CD4-positive, alpha-beta T cell treated with Interferon alpha-2 for 1 hour (primary cell): ENCODE data around the gene RNF181.
"Not testable (repeated sequence)": the region's sequence is repeated elsewhere in the genome, so short reads cannot be mapped to it uniquely, and the experiment has no call there.

Experiments
- DNase-seq, 2 donors: peaks; one replicate each; pipeline ENCODE4 v3.0.0-alpha.2; 2020 to 2022

Gene RNF181

GRCh38 chr2:85617723-85618122 lies 22.2 kb downstream of the RNF181 start:
- DNase-seq, result not testable (repeated sequence)

- no peak for DNase-seq
Observed at GRCh38 chr2:85619617-85620016, 24.1 kb downstream of the RNF181 start.

- DNase-seq, result no peak
Observed at GRCh38 chr2:85621338-85621737, 25.8 kb downstream of the RNF181 start.

- no peak for DNase-seq
Observed at GRCh38 chr2:85623991-85624390, 28.4 kb downstream of the RNF181 start.

GRCh38 chr2:85628658-85629057 lies 33.1 kb downstream of the RNF181 start:
- DNase-seq, result no peak

GRCh38 chr2:85631316-85631715 lies 35.8 kb downstream of the RNF181 start:
- DNase-seq, result no peak

GRCh38 chr2:85635011-85635410 lies 39.5 kb downstream of the RNF181 start:
- no peak for DNase-seq

- no peak for DNase-seq
Observed at GRCh38 chr2:85635636-85636035, 40.1 kb downstream of the RNF181 start.

GRCh38 chr2:85642725-85643124 lies 47.2 kb downstream of the RNF181 start:
- DNase-seq, result peak in 1 of 2 donors; percentile 37

GRCh38 chr2:85644909-85645308 lies 49.4 kb downstream of the RNF181 start:
- no peak for DNase-seq

- DNase-seq, result no peak
Observed at GRCh38 chr2:85646166-85646565, 50.6 kb downstream of the RNF181 start.
